Calu3 (cell line): Measurements from ENCODE around the gene HEMK1. TPM values are rescaled to one million over a fixed set of nuclear protein-coding genes. Genes with fewer than 3 reads are reported as not detected.

Source experiments
- BruUV-seq: library from RNA; stranded (reverse); fragments of 400-500 nt; replicated peaks from 2 replicates; lab custom pipeline; 2021; lab: Mats Ljungman, UMichigan
- CTCF ChIA-PET: fragments of 300-600 bp; sonication (Branson Sonifier 250); formaldehyde crosslinking; loops from one replicate; lab custom pipeline; 2022; ENCODE audit warnings: antibody characterized with exemption; lab: Charles Lee
- DNase-seq: peaks from one replicate; pipeline ENCODE4 v3.0.0; 2022
- H3K27ac Mint-ChIP-seq: one replicate; pipeline ENCODE4 v1.8.0; 2022; ENCODE audit warnings: mixed read lengths; ENCODE audit not compliant: unreplicated experiment
- H3K27me3 Mint-ChIP-seq: one replicate; pipeline ENCODE4 v1.8.0; 2022; ENCODE audit warnings: mixed read lengths; ENCODE audit not compliant: unreplicated experiment
- H3K36me3 Mint-ChIP-seq: one replicate; pipeline ENCODE4 v1.8.0; 2022; ENCODE audit warnings: mild to moderate bottlenecking, moderate library complexity, mixed read lengths; ENCODE audit not compliant: insufficient read depth, unreplicated experiment
- H3K4me1 Mint-ChIP-seq: one replicate; pipeline ENCODE4 v1.8.0; 2022; ENCODE audit warnings: mild to moderate bottlenecking, low read depth, mixed read lengths; ENCODE audit not compliant: unreplicated experiment
- H3K4me3 Mint-ChIP-seq: one replicate; pipeline ENCODE4 v1.8.0; 2022; ENCODE audit warnings: mild to moderate bottlenecking, low read depth, moderate library complexity, mixed read lengths; ENCODE audit not compliant: unreplicated experiment
- H3K9me3 Mint-ChIP-seq: one replicate; pipeline ENCODE4 v1.8.0; 2022; ENCODE audit warnings: low read depth, mixed read lengths; ENCODE audit not compliant: unreplicated experiment
- intact Hi-C: fragments of 100-400 bp; cut with micrococcal nuclease; formaldehyde crosslinking; loops from one replicate; pipeline ENCODE4 v1.10.0; 2022; ENCODE audit not compliant: unreplicated experiment
- total RNA-seq: library from RNA; stranded (reverse); gene quantifications from 2 replicates; pipeline ENCODE4 v1.2.3, GENCODE V29; 2022
- TF ChIP-seq, protein P1 (sequence below): fragments of 200-600 bp; IDR thresholded peaks from one replicate; pipeline ENCODE4 v1.8.0; 2022; ENCODE audit warnings: antibody characterized with exemption; ENCODE audit not compliant: unreplicated experiment

HEMK1 gene
- total RNA-seq, 1 experiment from 2014 or later: 20.0 TPM

DNA sequence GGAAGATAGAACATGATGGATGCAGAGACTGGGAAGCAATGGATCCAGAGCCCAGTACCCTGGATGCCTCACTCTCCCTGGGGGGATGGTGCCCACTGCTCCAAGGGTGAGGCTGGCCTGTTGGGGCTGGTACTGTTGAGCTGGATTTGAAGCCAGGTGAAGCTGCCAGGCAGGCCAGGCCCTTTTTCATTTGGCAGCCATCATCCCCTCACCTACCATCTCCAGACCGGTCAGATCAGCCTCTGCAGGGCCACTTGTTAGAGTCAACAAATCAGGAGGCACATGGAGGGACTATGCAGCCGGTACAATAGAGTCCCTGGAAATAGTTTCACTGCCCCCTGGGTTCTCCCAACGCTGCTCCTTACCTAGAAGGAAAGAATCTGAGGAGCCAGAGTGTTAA is 53.6 kb downstream of the HEMK1 start:
- CTCF ChIA-PET: no interaction called here
- no TSS peak for BruUV-seq
- no peak overlapping the region for H3K27ac Mint-ChIP-seq

DNA sequence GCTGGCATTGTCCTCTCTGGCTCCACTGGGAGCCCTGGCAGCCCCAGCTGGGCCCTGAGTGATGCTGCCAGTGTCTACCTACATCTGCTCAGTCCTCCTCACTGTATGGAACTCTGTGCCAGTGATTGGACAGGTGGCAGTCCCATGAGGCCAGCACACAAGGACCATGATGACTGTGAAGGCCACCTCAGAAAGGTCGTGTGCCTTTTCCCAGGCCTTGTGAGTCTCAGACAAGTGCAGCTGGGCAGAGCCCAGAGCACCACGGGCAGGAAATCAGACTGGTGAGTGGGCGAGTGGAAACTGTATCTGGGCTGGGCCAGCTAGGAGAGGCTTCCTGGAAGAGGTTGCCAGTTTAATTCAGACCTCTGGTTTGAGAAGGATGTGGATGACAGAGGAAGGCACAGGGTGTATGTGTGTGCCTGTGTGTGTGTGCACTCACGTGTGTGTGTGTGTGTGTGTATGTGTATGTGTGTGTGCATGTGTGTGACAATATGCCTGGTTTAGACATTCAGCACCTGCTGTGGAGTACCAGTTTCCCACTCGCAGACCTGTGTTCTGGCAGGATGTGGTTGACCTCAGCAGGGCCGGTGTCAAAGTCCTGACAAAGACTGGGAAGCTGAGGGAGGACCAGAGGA is 54.6 kb downstream of the HEMK1 start:
- Mint-ChIP-seq H3K27ac (peak overlapping the region; percentile 49), H3K4me1 (peaks cover 72% of the 10 kb centered on the region), H3K27me3 (no peaks in the 10 kb centered on the region), H3K4me3 (peak overlapping the region; percentile 20), H3K36me3 (peaks cover 5% of the 10 kb centered on the region), H3K9me3 (no peaks in the 10 kb centered on the region)
- TF ChIP-seq, protein P1, sequence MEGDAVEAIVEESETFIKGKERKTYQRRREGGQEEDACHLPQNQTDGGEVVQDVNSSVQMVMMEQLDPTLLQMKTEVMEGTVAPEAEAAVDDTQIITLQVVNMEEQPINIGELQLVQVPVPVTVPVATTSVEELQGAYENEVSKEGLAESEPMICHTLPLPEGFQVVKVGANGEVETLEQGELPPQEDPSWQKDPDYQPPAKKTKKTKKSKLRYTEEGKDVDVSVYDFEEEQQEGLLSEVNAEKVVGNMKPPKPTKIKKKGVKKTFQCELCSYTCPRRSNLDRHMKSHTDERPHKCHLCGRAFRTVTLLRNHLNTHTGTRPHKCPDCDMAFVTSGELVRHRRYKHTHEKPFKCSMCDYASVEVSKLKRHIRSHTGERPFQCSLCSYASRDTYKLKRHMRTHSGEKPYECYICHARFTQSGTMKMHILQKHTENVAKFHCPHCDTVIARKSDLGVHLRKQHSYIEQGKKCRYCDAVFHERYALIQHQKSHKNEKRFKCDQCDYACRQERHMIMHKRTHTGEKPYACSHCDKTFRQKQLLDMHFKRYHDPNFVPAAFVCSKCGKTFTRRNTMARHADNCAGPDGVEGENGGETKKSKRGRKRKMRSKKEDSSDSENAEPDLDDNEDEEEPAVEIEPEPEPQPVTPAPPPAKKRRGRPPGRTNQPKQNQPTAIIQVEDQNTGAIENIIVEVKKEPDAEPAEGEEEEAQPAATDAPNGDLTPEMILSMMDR: no peak
- BruUV-seq: no TSS peak
- intact Hi-C loops: no loop called here
- DNase-seq: no peak
- CTCF ChIA-PET: interaction anchor here (0.9 kb wide), 1 partner anchor 29 kb away, joined by 4 read pairs; no protein-coding TSS in a partner anchor

More for the DNA sequence above, 53.6 kb downstream of the HEMK1 start:
- intact Hi-C loops: no loop called here
- no peak for DNase-seq
- TF ChIP-seq, protein P1: no peak
- Mint-ChIP-seq H3K9me3 (no peaks in the 10 kb centered on the region), H3K4me1 (peaks cover 66% of the 10 kb centered on the region), H3K4me3 (no peak overlapping the region), H3K27me3 (no peaks in the 10 kb centered on the region), H3K36me3 (peaks cover 9% of the 10 kb centered on the region)

DNA sequence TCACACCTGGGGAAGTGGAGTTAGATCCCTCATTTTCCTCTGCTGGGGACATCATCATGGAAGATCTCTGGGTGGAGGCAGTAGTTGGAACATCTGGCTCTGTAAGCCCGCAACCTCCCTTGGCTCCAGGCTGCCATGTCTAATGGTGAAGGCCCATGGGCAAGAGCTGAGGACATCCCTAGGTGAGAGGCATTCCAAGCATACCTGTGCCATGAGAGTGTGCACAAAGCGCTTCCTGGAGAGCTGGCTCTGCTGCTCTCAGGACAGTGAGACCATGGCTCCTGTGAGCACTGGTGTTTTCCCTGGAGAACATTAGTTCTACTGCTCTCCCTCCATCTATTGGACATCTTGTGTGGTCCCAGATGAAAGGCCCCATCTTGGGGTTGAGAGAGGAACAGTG is 55.3 kb downstream of the HEMK1 start:
- H3K27ac Mint-ChIP-seq: peak overlapping the region; percentile 49
- no peaks in the 10 kb centered on the region for H3K9me3 Mint-ChIP-seq
- TF ChIP-seq, protein P1: no peak
- no peaks in the 10 kb centered on the region for H3K27me3 Mint-ChIP-seq
- BruUV-seq: no TSS peak
- DNase-seq: peak; percentile 64
- H3K4me1 Mint-ChIP-seq: peaks cover 68% of the 10 kb centered on the region
- peaks cover 5% of the 10 kb centered on the region for H3K36me3 Mint-ChIP-seq
- intact Hi-C loops: no loop called here
- H3K4me3 Mint-ChIP-seq: no peak overlapping the region
- CTCF ChIA-PET: interaction anchor here (0.5 to 0.9 kb wide), 2 partner anchors 28 to 76 kb away, joined by 4 to 5 read pairs; no protein-coding TSS in a partner anchor

DNA sequence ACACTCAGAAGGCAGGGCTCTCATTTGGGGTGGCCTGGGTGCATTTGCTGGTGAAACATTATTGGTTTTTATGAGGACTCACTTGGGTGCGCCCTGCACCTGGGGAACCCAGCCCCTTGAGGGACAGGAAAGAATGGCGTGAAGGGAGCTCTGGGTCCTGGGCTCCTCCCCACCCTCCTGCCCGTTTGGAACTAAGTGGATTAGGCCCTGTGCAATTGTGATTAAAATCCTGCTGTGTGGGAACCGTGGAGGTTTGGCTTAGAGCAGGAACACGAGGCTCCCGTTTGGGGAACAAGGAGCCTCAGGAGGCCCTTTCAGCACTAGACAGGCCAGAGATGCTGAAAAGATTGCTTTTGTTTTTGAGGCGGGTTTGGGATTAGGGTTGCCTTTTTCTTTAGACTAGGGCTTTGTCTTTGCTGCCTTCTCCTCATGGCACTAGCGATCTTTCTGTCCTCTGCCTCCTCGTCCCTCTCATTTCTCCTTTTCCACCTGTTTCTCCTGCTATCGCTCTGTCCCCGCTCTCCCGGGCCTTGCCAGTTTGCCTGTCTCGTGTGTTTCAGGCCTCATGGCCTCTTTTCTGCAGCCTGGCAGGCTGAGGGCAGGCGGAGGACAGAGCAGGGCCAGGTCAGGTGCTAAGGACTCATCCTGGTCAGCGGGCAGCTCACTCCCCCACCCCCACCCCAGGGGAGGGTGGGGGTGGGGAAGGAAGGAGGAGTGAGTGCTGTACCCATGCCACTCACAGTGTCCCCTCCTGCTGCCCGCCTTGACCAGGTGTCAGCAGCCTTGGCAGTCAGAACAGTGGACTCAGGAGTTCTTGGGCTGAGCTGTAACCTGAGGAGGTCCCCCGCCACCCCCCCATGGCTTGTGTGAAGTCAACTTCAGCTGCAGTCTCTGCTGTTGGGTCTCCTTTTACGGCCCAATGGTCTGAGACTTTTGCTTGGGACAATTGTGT is 56.2 kb downstream of the HEMK1 start:
- peaks cover 5% of the 10 kb centered on the region for H3K36me3 Mint-ChIP-seq
- peaks cover 63% of the 10 kb centered on the region for H3K4me1 Mint-ChIP-seq
- H3K27ac Mint-ChIP-seq: no peak overlapping the region
- H3K9me3 Mint-ChIP-seq: no peaks in the 10 kb centered on the region
- TF ChIP-seq, protein P1: no peak
- no TSS peak for BruUV-seq
- H3K4me3 Mint-ChIP-seq: no peak overlapping the region
- H3K27me3 Mint-ChIP-seq: no peaks in the 10 kb centered on the region
- intact Hi-C loops: no loop called here
- CTCF ChIA-PET: interaction anchor here (0.5 to 0.9 kb wide), 2 partner anchors 27 to 76 kb away, joined by 4 to 5 read pairs; no protein-coding TSS in a partner anchor
- no peak for DNase-seq
